ENCODE measurements around the gene OBSCN.
A peak's percentile ranks its signal among the peaks of the same experiment; 100 is the strongest.

Gene OBSCN

GRCh38 chr1:228272831-228273571 is 65.2 kb downstream of the OBSCN start:
- Histone ChIP-seq H3K4me1 (peaks cover 4% of the 10 kb centered on the region), H3K27me3 (no peaks in the 10 kb centered on the region), H3K4me3 (ENCODE audit: low read depth, low read length) (no peak overlapping the region), H3K9me3 (no peaks in the 10 kb centered on the region), H3K36me3 (no peaks in the 10 kb centered on the region)
- DNase-seq = no peak
- TF ChIP-seq CTCF (IDR thresholded peaks at IDR 0.05; ENCODE audit: low read depth, low read length) = no peak

GRCh38 chr1:228273720-228274451 is 66.0 kb downstream of the OBSCN start:
- no peak for DNase-seq
- H3K36me3 ChIP-seq = no peaks in the 10 kb centered on the region
- no peak for TF ChIP-seq CTCF (IDR thresholded peaks at IDR 0.05; ENCODE audit: low read depth, low read length)
- peaks cover 4% of the 10 kb centered on the region for H3K4me1 ChIP-seq
- H3K4me3 ChIP-seq (ENCODE audit: low read depth, low read length) = no peak overlapping the region
- H3K9me3 ChIP-seq = no peaks in the 10 kb centered on the region
- H3K27me3 ChIP-seq = no peaks in the 10 kb centered on the region

- no peak for DNase-seq
- Histone ChIP-seq H3K27me3 (no peaks in the 10 kb centered on the region), H3K9me3 (no peaks in the 10 kb centered on the region), H3K4me3 (ENCODE audit: low read depth, low read length) (no peak overlapping the region), H3K4me1 (no peaks in the 10 kb centered on the region; the same call in 1 of the 2 replicates), H3K36me3 (no peaks in the 10 kb centered on the region)
- TF ChIP-seq CTCF (IDR thresholded peaks at IDR 0.05; ENCODE audit: low read depth, low read length) = no peak
Observed at GRCh38 chr1:228274452-228275178, 66.8 kb downstream of the OBSCN start.

- H3K4me3 ChIP-seq (ENCODE audit: low read depth, low read length) = peak overlapping the region; percentile 55
Observed at GRCh38 chr1:228275179-228275429, 67.3 kb downstream of the OBSCN start.

GRCh38 chr1:228275430-228276173 is 67.8 kb downstream of the OBSCN start:
- no peaks in the 10 kb centered on the region for H3K27me3 ChIP-seq
- DNase-seq = peak; percentile 88
- H3K36me3 ChIP-seq = no peaks in the 10 kb centered on the region
- no peaks in the 10 kb centered on the region; the same call in 1 of the 2 replicates for H3K4me1 ChIP-seq
- peak overlapping the region; percentile 55 for H3K4me3 ChIP-seq (ENCODE audit: low read depth, low read length)
- TF ChIP-seq CTCF (IDR thresholded peaks at IDR 0.05; ENCODE audit: low read depth, low read length) = no peak
- H3K9me3 ChIP-seq = no peaks in the 10 kb centered on the region

More at GRCh38 chr1:228275179-228275429, 67.3 kb downstream of the OBSCN start:
- DNase-seq = no peak
- Histone ChIP-seq H3K36me3 (no peaks in the 10 kb centered on the region), H3K27me3 (no peaks in the 10 kb centered on the region), H3K9me3 (no peaks in the 10 kb centered on the region), H3K4me1 (no peaks in the 10 kb centered on the region; the same call in 1 of the 2 replicates)
- TF ChIP-seq CTCF (IDR thresholded peaks at IDR 0.05; ENCODE audit: low read depth, low read length) = no peak
